ENCODE results near the gene SLC24A5. TPM values are rescaled to one million over a fixed set of nuclear protein-coding genes. Genes with fewer than 3 reads are reported as not detected.

SLC24A5 gene
- total RNA-seq (not detected), polyA plus RNA-seq (not detected), total RNA-seq (0 reads per million in 6 experiments)

GRCh38 chr15:48120745-48121144 is at the start of gene SLC24A5:
Gene SLC24A5 (plus strand): TSS chr15:48120990. CDS start chr15:48121045, 55 bp downstream.
- ATAC-seq, result no peak
- no peak for DNase-seq
- POLR2A ChIA-PET, result no interaction called here
- Mint-ChIP-seq H3K9me3 (peaks cover 0 to 10% (median 0%) of the 10 kb centered on the region in 9 donors), H3K4me3 (no peak within 1 kb of the TSS), H3K27ac (no peak within 1 kb of the TSS), H3K36me3 (peaks cover 0 to 5% (median 0%) of the 10 kb centered on the region in 3 donors), H3K4me1 (no peaks in the 10 kb centered on the region), H3K27me3 (peaks cover 5 to 21% (median 7%) of the 10 kb centered on the region in 5 donors)

- no peaks in the 10 kb centered on the region for H3K4me1 Mint-ChIP-seq
- no peak overlapping the region for H3K4me3 Mint-ChIP-seq
- peak overlapping the region in 1 of 10 donors; percentile 31 for H3K27ac Mint-ChIP-seq
- POLR2A ChIA-PET, result no interaction called here
- ATAC-seq (no peak), DNase-seq (no peak)
- peaks cover 9 to 32% (median 13%) of the 10 kb centered on the region in 5 donors for H3K27me3 Mint-ChIP-seq
- peaks cover 0 to 2% (median 0%) of the 10 kb centered on the region in 9 donors for H3K9me3 Mint-ChIP-seq
- H3K36me3 Mint-ChIP-seq, result no peaks in the 10 kb centered on the region
Measured at GRCh38 chr15:48072941-48073340, 47.8 kb upstream of the SLC24A5 start.

GRCh38 chr15:48073881-48074280 is 46.9 kb upstream of the SLC24A5 start:
- H3K4me1 Mint-ChIP-seq, result no peaks in the 10 kb centered on the region
- H3K27ac Mint-ChIP-seq, result no peak overlapping the region
- H3K9me3 Mint-ChIP-seq, result peaks cover 0 to 2% (median 0%) of the 10 kb centered on the region in 9 donors
- POLR2A ChIA-PET, result no interaction called here
- no peak overlapping the region for H3K4me3 Mint-ChIP-seq
- peaks cover 10 to 34% (median 13%) of the 10 kb centered on the region in 5 donors for H3K27me3 Mint-ChIP-seq
- no peak for DNase-seq
- no peak for ATAC-seq
- H3K36me3 Mint-ChIP-seq, result no peaks in the 10 kb centered on the region

- Mint-ChIP-seq H3K4me1 (no peaks in the 10 kb centered on the region), H3K36me3 (no peaks in the 10 kb centered on the region), H3K27me3 (peaks cover 15 to 34% (median 20%) of the 10 kb centered on the region in 5 donors), H3K4me3 (no peak overlapping the region), H3K9me3 (peaks cover 0 to 2% (median 0%) of the 10 kb centered on the region in 9 donors), H3K27ac (no peak overlapping the region)
- no peak for ATAC-seq
- POLR2A ChIA-PET, result no interaction called here
- DNase-seq, result no peak
Measured at GRCh38 chr15:48076454-48076853, 44.3 kb upstream of the SLC24A5 start.

- H3K36me3 Mint-ChIP-seq, result no peaks in the 10 kb centered on the region
- POLR2A ChIA-PET, result no interaction called here
- H3K9me3 Mint-ChIP-seq, result peaks cover 0 to 1% (median 0%) of the 10 kb centered on the region in 9 donors
- H3K27ac Mint-ChIP-seq, result no peak overlapping the region
- ATAC-seq (no peak), DNase-seq (no peak)
- peaks cover 15 to 43% (median 17%) of the 10 kb centered on the region in 5 donors for H3K27me3 Mint-ChIP-seq
- no peak overlapping the region for H3K4me3 Mint-ChIP-seq
- H3K4me1 Mint-ChIP-seq, result no peaks in the 10 kb centered on the region
Measured at GRCh38 chr15:48077616-48078184, 43.1 kb upstream of the SLC24A5 start.

- Mint-ChIP-seq H3K27me3 (peaks cover 5 to 12% (median 6%) of the 10 kb centered on the region in 5 donors), H3K4me3 (no peak overlapping the region), H3K4me1 (no peaks in the 10 kb centered on the region), H3K9me3 (no peaks in the 10 kb centered on the region), H3K27ac (no peak overlapping the region), H3K36me3 (no peaks in the 10 kb centered on the region)
- POLR2A ChIA-PET, result no interaction called here
- no peak for DNase-seq
- ATAC-seq, result no peak
Measured at GRCh38 chr15:48084759-48085590, 35.8 kb upstream of the SLC24A5 start.

GRCh38 chr15:48085591-48085930 is 35.2 kb upstream of the SLC24A5 start:
- Mint-ChIP-seq H3K4me3 (no peak overlapping the region), H3K36me3 (no peaks in the 10 kb centered on the region), H3K9me3 (no peaks in the 10 kb centered on the region), H3K4me1 (no peaks in the 10 kb centered on the region), H3K27ac (no peak overlapping the region), H3K27me3 (peaks cover 3 to 12% (median 4%) of the 10 kb centered on the region in 5 donors)
- no peak for ATAC-seq
- POLR2A ChIA-PET, result no interaction called here
- no peak for DNase-seq

- H3K4me3 Mint-ChIP-seq, result no peak overlapping the region
- ATAC-seq, result no peak
- POLR2A ChIA-PET, result no interaction called here
Measured at GRCh38 chr15:48086133-48086532, 34.7 kb upstream of the SLC24A5 start.

GRCh38 chr15:48086576-48086975 is 34.2 kb upstream of the SLC24A5 start:
- Mint-ChIP-seq H3K4me3 (no peak overlapping the region), H3K27me3 (peaks cover 3 to 12% (median 5%) of the 10 kb centered on the region in 5 donors), H3K27ac (no peak overlapping the region), H3K9me3 (no peaks in the 10 kb centered on the region), H3K4me1 (no peaks in the 10 kb centered on the region), H3K36me3 (no peaks in the 10 kb centered on the region)
- DNase-seq (no peak), ATAC-seq (no peak)
- POLR2A ChIA-PET, result no interaction called here

More at GRCh38 chr15:48086133-48086532, 34.7 kb upstream of the SLC24A5 start:
- DNase-seq, result no peak
- H3K27me3 Mint-ChIP-seq, result peaks cover 3 to 12% (median 5%) of the 10 kb centered on the region in 5 donors
- H3K4me1 Mint-ChIP-seq, result no peaks in the 10 kb centered on the region
- no peak overlapping the region for H3K27ac Mint-ChIP-seq
- H3K36me3 Mint-ChIP-seq, result no peaks in the 10 kb centered on the region
- H3K9me3 Mint-ChIP-seq, result no peaks in the 10 kb centered on the region

- POLR2A ChIA-PET, result no interaction called here
- Mint-ChIP-seq H3K27me3 (peaks cover 2 to 5% (median 3%) of the 10 kb centered on the region in 5 donors), H3K9me3 (no peaks in the 10 kb centered on the region), H3K4me3 (no peak overlapping the region), H3K4me1 (no peaks in the 10 kb centered on the region), H3K36me3 (no peaks in the 10 kb centered on the region), H3K27ac (no peak overlapping the region)
- ATAC-seq, result no peak
- DNase-seq, result no peak
Measured at GRCh38 chr15:48087844-48088243, 32.9 kb upstream of the SLC24A5 start.

- no peaks in the 10 kb centered on the region for H3K9me3 Mint-ChIP-seq
- no peak for ATAC-seq
Measured at GRCh38 chr15:48089702-48090101, 31.1 kb upstream of the SLC24A5 start.

GRCh38 chr15:48090115-48090514 is 30.7 kb upstream of the SLC24A5 start:
- Mint-ChIP-seq H3K27ac (no peak overlapping the region), H3K4me1 (no peaks in the 10 kb centered on the region), H3K27me3 (peaks cover 3 to 13% (median 6%) of the 10 kb centered on the region in 5 donors), H3K4me3 (no peak overlapping the region), H3K9me3 (no peaks in the 10 kb centered on the region), H3K36me3 (no peaks in the 10 kb centered on the region)
- POLR2A ChIA-PET, result no interaction called here
- no peak for ATAC-seq
- no peak for DNase-seq

More at GRCh38 chr15:48089702-48090101, 31.1 kb upstream of the SLC24A5 start:
- Mint-ChIP-seq H3K27me3 (peaks cover 3 to 13% (median 6%) of the 10 kb centered on the region in 5 donors), H3K36me3 (no peaks in the 10 kb centered on the region), H3K4me3 (no peak overlapping the region), H3K27ac (no peak overlapping the region), H3K4me1 (no peaks in the 10 kb centered on the region)
- POLR2A ChIA-PET, result no interaction called here
- DNase-seq, result no peak

GRCh38 chr15:48090666-48091065 is 30.1 kb upstream of the SLC24A5 start:
- Mint-ChIP-seq H3K36me3 (no peaks in the 10 kb centered on the region), H3K4me1 (no peaks in the 10 kb centered on the region), H3K27me3 (peaks cover 3 to 13% (median 6%) of the 10 kb centered on the region in 5 donors), H3K4me3 (no peak overlapping the region), H3K9me3 (no peaks in the 10 kb centered on the region), H3K27ac (no peak overlapping the region)
- DNase-seq, result no peak
- ATAC-seq, result no peak
- POLR2A ChIA-PET, result interaction anchor here (0.6 kb wide), 1 partner anchor 28 kb away, joined by 7 read pairs; no protein-coding TSS in a partner anchor
